Measurements from ENCODE around the gene SAMD13. TPM values are rescaled to one million over a fixed set of nuclear protein-coding genes. Genes with fewer than 3 reads are reported as not detected.

SAMD13 gene, protein sequence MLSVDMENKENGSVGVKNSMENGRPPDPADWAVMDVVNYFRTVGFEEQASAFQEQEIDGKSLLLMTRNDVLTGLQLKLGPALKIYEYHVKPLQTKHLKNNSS
- polyA plus RNA-seq (2012; ENCODE audit: insufficient read depth, insufficient read length, low read depth), result 2.5 TPM

DNA sequence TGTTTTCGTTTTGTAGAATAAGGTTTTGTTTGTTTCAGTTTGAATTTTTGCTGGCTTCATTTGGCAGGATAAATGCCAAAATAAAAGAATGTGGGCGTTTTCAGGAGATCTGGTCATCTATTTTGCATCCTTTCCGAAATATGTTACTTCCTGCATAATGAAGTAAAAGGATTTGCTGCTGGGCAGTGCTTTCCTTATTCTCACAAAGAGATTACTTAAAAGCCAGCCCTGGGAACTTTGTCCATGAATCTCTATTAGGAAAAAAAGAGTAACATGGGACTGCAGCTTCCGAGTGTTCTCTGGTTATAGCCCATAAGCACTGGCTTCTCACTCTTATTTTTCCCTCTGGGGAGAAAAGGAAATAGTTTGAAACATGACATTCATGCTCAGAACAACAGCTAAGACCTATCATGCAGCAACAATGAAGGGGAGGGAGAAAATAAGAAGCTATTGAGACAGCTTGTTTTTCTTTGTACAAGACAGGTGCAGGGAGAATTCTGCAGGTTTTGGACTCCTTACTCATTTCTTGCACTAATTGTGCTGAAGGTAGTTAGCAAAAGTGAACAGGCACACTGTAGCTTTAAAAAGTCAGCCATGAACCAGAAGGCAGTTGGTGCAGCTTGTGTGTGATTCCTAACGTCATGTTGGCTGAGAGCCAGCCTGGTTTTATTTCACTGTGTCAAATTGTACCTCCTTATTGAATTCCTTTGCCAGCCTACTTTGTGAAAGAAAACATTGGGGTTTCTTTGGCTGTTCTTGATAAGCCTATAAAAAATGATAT, at the start of gene SAMD13:
SAMD13 (plus strand) TSS at position 705 of the 781 bp plus-strand sequence. CDS start 1,527 bp downstream, outside the sequence.
- peaks cover 3% of the 10 kb centered on the region; the same call in 1 of the 2 replicates for H3K4me1 ChIP-seq
- peak; percentile 54 for DNase-seq
- no peaks in the 10 kb centered on the region for H3K9me3 ChIP-seq
- no peaks in the 10 kb centered on the region for H3K27me3 ChIP-seq
- TF ChIP-seq, protein P1, sequence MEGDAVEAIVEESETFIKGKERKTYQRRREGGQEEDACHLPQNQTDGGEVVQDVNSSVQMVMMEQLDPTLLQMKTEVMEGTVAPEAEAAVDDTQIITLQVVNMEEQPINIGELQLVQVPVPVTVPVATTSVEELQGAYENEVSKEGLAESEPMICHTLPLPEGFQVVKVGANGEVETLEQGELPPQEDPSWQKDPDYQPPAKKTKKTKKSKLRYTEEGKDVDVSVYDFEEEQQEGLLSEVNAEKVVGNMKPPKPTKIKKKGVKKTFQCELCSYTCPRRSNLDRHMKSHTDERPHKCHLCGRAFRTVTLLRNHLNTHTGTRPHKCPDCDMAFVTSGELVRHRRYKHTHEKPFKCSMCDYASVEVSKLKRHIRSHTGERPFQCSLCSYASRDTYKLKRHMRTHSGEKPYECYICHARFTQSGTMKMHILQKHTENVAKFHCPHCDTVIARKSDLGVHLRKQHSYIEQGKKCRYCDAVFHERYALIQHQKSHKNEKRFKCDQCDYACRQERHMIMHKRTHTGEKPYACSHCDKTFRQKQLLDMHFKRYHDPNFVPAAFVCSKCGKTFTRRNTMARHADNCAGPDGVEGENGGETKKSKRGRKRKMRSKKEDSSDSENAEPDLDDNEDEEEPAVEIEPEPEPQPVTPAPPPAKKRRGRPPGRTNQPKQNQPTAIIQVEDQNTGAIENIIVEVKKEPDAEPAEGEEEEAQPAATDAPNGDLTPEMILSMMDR (IDR thresholded peaks at IDR 0.05; ENCODE audit: low read depth, low read length), result no peak
- peak within 1 kb of the TSS; percentile 52 for H3K4me3 ChIP-seq (ENCODE audit: low read depth, low read length)
- no peaks in the 10 kb centered on the region for H3K36me3 ChIP-seq

- DNase-seq, result no peak
- Histone ChIP-seq H3K9me3 (no peaks in the 10 kb centered on the region), H3K4me3 (ENCODE audit: low read depth, low read length) (no peak overlapping the region), H3K27me3 (no peaks in the 10 kb centered on the region), H3K4me1 (no peaks in the 10 kb centered on the region), H3K36me3 (no peaks in the 10 kb centered on the region)
- TF ChIP-seq, protein P1 (IDR thresholded peaks at IDR 0.05; ENCODE audit: low read depth, low read length), result no peak
Observed at GRCh38 chr1:84253036-84253435, 48.5 kb upstream of the SAMD13 start.

DNA sequence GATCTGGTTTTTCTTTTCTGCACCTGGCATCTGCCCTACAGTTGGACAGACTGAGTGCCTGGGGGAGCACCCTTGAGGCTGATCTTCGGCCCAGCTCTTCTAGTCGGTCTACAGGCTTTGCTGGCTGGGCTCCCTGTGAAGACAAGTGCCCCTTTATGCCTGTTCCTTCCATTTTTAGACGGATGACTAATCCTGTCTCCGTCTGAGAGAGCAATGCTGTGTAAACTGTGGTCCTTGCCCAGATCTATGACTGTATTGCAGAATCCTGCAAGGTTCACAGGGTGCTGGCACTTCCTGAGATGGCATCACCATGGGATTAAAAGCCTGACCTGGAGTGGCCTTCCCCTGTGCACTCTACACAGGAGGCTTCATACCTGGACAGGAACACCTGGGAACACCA, 47.6 kb upstream of the SAMD13 start:
- TF ChIP-seq, protein P1 (IDR thresholded peaks at IDR 0.05; ENCODE audit: low read depth, low read length), result no peak
- H3K4me3 ChIP-seq (ENCODE audit: low read depth, low read length), result no peak overlapping the region
- no peaks in the 10 kb centered on the region for H3K9me3 ChIP-seq
- DNase-seq, result no peak
- H3K27me3 ChIP-seq, result no peaks in the 10 kb centered on the region
- H3K36me3 ChIP-seq, result no peaks in the 10 kb centered on the region
- H3K4me1 ChIP-seq, result no peaks in the 10 kb centered on the region

GRCh38 chr1:84254703-84255238, 46.7 kb upstream of the SAMD13 start:
- no peaks in the 10 kb centered on the region for H3K36me3 ChIP-seq

DNA sequence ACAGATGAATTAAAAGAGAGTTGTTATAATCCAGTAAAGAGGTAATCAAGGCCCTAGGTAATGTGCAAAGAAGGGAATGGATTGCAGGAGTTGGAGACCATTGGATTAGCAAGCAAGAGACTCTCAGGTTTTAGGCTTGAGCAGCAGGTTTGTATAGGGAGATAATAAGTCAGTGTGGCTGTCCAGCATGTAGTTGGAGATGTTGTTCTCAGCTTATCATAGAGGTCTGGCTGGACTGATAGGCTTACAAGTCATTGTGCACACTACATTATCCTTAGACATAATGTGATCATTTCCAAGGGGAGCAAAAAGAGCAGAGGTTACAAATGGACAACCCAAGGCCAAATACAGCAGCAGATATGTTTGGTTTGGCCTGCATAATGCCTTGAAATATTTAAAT, 45.9 kb upstream of the SAMD13 start:
- TF ChIP-seq, protein P1 (IDR thresholded peaks at IDR 0.05; ENCODE audit: low read depth, low read length), result no peak

More at GRCh38 chr1:84254703-84255238, 46.7 kb upstream of the SAMD13 start:
- DNase-seq, result no peak
- TF ChIP-seq, protein P1 (IDR thresholded peaks at IDR 0.05; ENCODE audit: low read depth, low read length), result no peak
- Histone ChIP-seq H3K27me3 (no peaks in the 10 kb centered on the region), H3K4me1 (no peaks in the 10 kb centered on the region), H3K4me3 (ENCODE audit: low read depth, low read length) (no peak overlapping the region), H3K9me3 (no peaks in the 10 kb centered on the region)

DNA sequence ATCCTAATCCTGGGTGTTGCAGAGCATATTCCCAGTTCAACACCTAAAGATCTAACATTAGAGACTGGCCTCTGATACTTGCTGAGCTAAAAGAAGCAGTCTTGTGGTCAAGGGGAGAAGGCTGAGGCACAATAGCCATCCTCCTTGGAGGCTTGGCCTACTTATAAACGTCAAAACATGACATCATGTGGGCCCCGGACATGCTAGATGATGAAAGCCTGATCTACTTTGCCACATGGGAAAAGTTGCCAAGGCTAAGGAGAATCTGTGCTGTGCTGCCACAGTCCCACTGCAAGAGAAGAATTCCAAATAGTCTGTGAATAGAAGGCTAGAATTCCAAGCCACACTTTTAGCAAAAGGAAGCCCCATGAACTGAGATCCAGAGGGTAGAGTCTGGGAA, 43.9 kb upstream of the SAMD13 start:
- TF ChIP-seq, protein P1 (IDR thresholded peaks at IDR 0.05; ENCODE audit: low read depth, low read length), result no peak
- H3K27me3 ChIP-seq, result no peaks in the 10 kb centered on the region
- H3K4me1 ChIP-seq, result no peaks in the 10 kb centered on the region
- H3K36me3 ChIP-seq, result no peaks in the 10 kb centered on the region
- no peak for DNase-seq
- H3K4me3 ChIP-seq (ENCODE audit: low read depth, low read length), result no peak overlapping the region
- H3K9me3 ChIP-seq, result no peaks in the 10 kb centered on the region

More for the DNA sequence above, 45.9 kb upstream of the SAMD13 start:
- H3K36me3 ChIP-seq, result no peaks in the 10 kb centered on the region
- no peaks in the 10 kb centered on the region for H3K9me3 ChIP-seq
- no peaks in the 10 kb centered on the region for H3K4me1 ChIP-seq
- no peak for DNase-seq
- no peaks in the 10 kb centered on the region for H3K27me3 ChIP-seq
- H3K4me3 ChIP-seq (ENCODE audit: low read depth, low read length), result no peak overlapping the region
